Superior temporal gyrus (tissue), 1 donor: Measurements from ENCODE around the gene FTSJ1.
"Not testable (repeated sequence)": the region's sequence is repeated elsewhere in the genome, so short reads cannot be mapped to it uniquely, and the experiment has no call there.

Experiments used
- DNase-seq: peaks from one replicate; pipeline ENCODE4 v3.0.0-alpha.2; 2016; ENCODE audit errors: extremely low spot score

FTSJ1 gene, protein sequence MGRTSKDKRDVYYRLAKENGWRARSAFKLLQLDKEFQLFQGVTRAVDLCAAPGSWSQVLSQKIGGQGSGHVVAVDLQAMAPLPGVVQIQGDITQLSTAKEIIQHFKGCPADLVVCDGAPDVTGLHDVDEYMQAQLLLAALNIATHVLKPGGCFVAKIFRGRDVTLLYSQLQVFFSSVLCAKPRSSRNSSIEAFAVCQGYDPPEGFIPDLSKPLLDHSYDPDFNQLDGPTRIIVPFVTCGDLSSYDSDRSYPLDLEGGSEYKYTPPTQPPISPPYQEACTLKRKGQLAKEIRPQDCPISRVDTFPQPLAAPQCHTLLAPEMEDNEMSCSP

GRCh38 chrX:48475774-48476577 lies at the start of gene FTSJ1:
FTSJ1 (plus strand) TSS chrX:48476199; CDS start chrX:48478048, 1,849 bp downstream.
- DNase-seq: peak; percentile 90

DNA sequence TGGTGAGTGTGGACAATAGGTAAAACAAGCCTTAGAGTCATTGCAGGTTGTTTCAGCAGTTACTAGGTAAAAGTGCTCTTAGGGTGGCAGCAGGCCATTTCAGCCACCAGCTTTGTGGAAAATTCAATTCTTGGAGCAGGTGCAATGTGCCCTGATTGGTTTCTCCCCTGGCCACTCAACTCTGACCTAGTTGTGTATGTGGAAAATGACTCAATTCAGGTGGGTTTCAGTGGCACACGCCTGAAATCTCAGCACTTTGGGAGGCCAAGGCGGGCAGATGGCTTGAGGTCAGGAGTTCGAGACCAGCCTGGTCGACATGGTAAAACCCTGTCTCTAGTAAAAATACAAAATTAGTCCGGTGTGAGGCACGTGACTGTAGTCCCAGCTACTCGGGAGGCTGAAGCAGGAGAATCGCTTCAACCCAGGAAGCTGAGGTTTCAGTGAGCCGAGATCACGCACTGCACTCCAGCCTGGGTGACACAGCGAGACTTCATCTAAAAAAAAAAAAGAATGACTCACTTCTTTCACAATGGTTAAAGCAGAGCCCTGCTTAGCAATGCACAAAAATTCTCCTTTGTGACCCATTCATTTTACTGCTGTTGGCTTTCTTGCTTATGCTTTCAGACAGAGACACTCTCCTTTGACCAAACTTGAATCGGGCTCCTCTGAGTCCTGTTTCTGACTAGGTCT lies 48.8 kb upstream of the FTSJ1 start:
- DNase-seq: not testable (repeated sequence)

GRCh38 chrX:48429606-48430005 lies 46.4 kb upstream of the FTSJ1 start:
- DNase-seq: not testable (repeated sequence)

DNA sequence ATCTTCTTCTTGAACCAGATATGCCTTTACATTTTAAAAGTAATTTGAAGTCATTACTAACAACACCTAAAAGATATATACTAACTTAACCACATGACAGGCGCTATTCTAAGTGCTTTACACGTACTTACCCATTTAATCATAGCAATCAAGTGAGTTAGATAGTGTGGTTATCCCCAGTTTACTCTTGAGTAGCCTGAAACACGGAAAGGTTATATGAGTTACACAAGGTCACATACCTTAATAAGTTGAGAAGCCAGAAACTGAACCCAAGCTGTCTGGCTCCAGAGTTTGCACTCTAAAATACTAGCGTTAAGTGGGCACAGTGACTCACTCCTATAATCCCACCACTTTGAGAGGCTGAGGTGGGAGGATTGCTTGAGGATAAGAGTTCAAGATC lies 45.8 kb upstream of the FTSJ1 start:
- not testable (repeated sequence) for DNase-seq

GRCh38 chrX:48433713-48434112 lies 42.3 kb upstream of the FTSJ1 start:
- not testable (repeated sequence) for DNase-seq

DNA sequence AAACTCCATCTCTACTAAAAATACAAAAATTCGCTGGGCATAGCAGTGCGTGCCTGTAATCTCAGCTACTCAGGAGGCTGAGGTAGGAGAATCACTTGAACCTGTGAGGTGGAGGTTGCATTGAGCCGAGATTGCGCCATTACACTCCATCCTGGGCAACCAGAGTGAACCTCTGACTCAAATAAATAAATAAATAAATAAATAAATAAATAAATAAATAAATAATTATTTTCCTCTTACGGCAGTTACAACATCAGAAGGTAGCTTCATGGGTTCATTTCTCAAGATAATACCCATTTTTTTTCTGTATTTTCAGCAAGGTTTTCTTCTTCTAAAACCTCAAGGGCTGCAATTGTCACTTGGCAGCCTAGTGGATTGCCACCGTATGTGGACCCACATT lies 28.8 kb upstream of the FTSJ1 start:
- DNase-seq: not testable (repeated sequence)

DNA sequence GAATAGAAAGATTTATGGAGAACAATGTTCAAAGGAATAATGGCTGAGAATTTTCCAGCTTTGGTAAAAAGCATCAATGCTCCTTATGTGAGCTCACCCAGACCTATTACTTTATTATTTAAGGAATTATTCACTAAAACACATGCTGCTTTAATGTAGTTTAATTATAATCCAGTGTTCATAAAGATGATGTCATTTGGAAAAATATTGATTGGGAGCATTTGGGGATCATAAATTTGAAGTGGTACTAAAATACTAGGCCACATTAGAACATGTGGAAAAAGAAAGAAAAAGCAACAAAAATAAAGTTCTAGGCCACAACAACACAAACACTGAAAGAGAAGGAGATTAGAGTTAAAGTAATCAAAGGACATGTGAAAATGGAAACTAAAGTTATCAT lies 25.9 kb upstream of the FTSJ1 start:
- DNase-seq: no peak

DNA sequence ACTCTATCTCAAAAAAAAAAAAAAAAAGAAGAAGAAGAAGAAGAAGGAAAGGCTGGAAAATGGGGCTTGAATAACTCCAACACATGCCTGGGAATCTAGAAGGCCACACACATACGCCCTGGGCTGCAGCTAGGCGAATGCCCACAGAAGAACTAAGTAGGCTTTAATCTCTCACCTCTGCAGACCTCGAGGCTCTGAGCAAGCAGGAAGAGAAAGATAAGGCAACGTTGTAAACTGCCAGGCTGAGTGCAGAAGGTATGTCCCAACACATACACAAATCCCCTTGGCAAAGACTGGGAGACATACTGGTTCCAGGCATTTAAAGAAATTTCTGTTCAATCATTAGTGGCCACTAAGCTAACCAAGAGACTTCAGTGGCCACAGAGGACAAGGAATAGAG lies 24.3 kb upstream of the FTSJ1 start:
- no peak for DNase-seq

GRCh38 chrX:48456628-48457331 lies 19.2 kb upstream of the FTSJ1 start:
- no peak for DNase-seq

DNA sequence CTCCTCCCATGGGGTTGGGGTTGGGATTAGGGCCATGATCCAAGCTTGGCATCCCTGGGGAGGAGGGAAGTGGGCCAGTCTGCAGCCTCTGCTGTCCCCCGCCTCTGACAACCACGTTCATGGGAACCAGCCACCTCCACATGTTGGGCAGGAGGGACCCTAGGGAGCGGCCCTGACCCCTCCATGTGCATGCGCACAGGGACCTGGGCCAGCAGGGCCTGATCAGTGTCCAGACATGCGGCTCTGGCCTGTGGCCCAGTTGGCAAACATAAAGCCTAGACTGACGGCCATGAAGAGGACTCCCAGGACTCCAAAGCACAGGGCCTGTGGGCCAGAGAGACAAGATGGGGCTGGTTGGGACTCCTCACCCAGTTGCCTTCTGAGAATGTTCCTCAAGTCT lies 17.3 kb upstream of the FTSJ1 start:
- DNase-seq: no peak

- no peak for DNase-seq
Observed at GRCh38 chrX:48459483-48459882, 16.5 kb upstream of the FTSJ1 start.

- no peak for DNase-seq
Observed at GRCh38 chrX:48460031-48460430, 16.0 kb upstream of the FTSJ1 start.

- DNase-seq: no peak
Observed at GRCh38 chrX:48460606-48461005, 15.4 kb upstream of the FTSJ1 start.

DNA sequence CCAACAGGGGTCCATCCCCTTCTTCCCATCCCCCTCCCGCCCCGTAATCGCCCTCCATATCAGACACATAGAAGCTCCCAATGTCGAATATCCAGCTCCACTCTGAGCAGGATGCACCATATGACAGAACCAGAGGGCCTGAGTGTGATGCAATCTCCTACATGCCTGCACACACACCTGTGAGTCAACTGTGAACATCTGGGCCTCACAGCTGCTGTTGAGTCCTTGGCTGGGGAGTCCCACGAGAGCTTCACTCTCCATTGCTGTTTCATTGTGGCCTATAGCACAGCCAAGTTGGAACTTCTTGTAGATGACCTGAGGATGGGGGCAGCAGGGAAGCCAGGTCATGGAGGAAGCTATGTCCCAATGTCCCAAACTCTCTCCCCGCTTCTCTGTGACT lies 14.2 kb upstream of the FTSJ1 start:
- no peak for DNase-seq

DNA sequence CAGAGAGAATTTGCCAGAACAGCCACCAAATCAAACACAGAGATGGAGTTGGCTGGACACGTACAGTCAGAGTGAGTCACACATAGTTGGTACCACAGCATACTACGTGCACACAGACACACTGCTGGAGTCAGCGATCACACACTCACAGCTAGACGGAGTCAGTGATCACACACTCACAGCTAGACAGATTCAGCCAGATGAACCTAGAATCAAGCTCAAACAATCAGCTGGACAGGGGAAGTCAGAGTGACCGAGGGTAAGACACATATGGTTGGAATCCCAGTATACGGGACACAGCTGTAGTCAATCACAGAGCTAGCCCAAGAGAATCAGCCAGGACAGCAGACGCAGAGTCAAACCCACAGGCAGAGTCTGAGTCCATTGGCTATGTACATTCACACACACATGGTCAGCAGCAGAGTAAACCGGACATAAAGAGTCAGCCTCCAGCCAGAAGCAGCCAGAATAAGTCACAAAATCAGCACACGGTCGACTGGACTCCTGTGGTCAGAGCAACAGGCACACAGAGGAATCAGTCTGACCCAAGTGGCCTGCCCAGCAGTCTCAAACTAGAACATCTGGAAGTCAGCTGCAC lies 10.6 kb upstream of the FTSJ1 start:
- DNase-seq: no peak

DNA sequence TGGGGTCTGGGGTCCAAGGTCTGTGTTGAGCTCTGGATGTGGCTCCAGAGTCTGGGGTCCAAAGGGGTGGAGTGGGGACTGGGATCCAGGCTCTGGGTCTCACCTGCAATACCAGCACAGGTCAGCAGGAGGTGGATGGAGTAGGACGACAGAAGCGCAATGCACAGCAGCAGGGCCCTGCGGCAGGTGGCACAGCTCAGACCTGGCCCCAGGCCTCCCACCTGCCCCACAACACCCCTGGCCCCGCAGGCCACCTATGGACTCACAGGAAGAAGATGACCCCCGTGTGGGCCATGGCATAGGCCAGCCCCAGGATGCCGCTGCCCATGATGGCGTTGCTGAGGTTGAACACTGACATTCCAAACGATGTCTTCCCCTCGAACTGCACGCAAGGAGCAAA lies 9.3 kb upstream of the FTSJ1 start:
- DNase-seq: no peak

DNA sequence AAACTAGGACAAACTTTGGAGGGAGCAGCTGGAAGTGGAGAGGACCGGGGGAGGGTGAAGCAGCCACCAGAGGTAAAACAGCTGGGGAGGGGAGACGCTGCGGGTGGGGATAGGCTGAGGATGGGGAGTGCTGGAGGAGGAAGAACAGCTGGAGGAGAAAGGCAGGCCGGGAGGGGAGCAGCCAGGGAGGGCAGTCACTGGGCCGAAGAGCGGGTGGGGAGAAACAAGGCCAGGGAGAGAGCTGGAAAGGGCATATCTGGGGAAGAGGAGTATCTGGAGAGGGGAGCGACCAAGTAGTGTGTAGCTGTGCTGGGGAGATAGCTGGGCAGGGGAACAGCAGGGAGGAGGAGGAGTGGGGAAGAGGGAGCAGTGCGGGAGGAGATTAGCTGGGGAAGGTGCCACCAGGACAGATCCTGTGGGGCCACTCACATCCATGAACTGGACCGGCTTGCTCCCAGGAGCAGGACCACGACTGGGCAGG lies 8.7 kb upstream of the FTSJ1 start:
- no peak for DNase-seq

- no peak for DNase-seq
Observed at GRCh38 chrX:48468247-48468671, 7.7 kb upstream of the FTSJ1 start.

DNA sequence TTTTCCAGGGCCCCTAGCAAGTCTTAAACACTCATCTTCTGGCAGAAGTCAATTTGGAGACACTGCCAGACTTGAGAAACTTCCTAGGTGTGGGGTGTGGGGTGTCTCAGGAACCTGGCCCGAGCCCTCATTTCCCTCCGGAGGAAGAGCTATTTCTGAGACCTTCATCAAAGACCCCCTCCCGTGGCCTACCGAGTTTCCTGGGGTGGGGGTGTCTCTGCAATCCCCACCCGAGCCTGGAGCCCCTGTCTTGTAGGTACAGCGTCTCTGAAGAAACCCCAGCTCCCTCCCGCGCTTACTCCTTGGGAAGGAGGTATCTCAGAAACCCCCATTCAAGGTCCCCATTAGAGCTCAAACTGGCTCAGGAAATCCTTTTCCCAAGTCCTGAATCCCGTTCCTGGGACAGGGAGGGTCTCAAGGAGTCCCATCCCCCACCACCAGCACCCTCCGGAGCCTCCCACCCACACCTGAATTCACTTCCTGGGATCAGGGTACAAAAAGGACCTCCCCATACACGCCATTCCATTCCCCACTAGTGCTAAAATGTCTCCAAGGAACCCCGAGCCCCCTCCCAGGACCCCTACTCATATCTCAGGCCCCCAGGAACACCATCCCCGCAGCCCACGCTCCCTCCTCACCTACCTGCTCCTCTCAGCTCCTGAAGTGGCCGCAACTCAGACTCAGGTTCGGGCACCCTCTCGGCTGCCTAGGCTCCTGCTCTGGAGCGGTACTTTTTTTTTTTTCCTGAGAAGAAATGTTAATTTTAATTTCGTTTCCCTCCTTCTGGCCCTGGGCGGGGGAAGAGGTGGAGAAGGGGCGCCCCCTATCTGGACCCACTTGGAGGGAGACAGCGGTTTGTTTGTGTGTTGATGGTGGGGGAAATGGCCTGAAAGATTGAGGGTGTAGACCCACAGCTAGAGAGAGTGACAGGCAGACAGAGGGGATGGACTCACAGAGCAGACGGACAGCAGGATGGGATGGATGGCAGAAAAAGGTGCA lies 7.0 kb upstream of the FTSJ1 start:
- no peak for DNase-seq
